RWPE1 (cell line): ENCODE measurements around the gene NXN.
A peak's percentile ranks its signal among the peaks of the same experiment; 100 is the strongest.

Experiments used
- CTCF ChIA-PET: fragments of 350-600 bp; sonication (Branson Sonifier 250); formaldehyde crosslinking; extraction: SDS; loops from one replicate; lab custom pipeline; 2021; lab: Yijun Ruan, JAX
- POLR2A ChIA-PET: fragments of 400-600 bp; formaldehyde crosslinking; extraction: SDS; loops from one replicate; lab custom pipeline; 2020; ENCODE audit warnings: antibody characterized with exemption; ENCODE audit not compliant: low non-redundant PET; lab: Yijun Ruan, JAX
- DNase-seq: peaks from one replicate; pipeline ENCODE4 v3.0.0; 2012; ENCODE audit warnings: low spot score
- H3K27ac ChIP-seq: fragments of 450-650 bp; 2 replicates; pipeline ENCODE4 v1.5.1; 2017
- TF ChIP-seq, protein P1 (sequence below): fragments of 450-650 bp; conservative IDR thresholded peaks from 2 replicates; pipeline ENCODE4 v1.5.1; 2017; ENCODE audit warnings: low read depth, mild to moderate bottlenecking

NXN gene

DNA sequence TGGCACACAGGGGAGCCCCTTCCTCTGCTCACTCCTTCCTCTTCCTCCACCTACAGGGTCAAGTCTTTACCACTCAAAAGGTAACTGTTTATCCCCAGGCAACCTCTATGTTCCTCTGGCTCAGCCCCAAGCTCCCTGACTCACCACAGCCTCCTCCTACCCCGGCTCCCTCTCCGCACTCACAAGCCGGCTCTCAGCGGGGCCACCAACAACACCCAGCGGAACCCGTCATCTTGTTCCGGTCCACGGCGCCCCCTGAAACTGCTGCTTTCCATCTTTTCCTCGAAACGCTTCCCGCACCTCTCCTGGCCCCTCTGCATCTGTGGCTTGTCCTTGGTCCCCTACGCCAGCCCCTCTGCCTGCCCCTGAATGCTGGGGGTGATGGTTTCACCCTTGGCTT is 58.4 kb downstream of the NXN start:
- DNase-seq = peak; percentile 90
- TF ChIP-seq, protein P1, sequence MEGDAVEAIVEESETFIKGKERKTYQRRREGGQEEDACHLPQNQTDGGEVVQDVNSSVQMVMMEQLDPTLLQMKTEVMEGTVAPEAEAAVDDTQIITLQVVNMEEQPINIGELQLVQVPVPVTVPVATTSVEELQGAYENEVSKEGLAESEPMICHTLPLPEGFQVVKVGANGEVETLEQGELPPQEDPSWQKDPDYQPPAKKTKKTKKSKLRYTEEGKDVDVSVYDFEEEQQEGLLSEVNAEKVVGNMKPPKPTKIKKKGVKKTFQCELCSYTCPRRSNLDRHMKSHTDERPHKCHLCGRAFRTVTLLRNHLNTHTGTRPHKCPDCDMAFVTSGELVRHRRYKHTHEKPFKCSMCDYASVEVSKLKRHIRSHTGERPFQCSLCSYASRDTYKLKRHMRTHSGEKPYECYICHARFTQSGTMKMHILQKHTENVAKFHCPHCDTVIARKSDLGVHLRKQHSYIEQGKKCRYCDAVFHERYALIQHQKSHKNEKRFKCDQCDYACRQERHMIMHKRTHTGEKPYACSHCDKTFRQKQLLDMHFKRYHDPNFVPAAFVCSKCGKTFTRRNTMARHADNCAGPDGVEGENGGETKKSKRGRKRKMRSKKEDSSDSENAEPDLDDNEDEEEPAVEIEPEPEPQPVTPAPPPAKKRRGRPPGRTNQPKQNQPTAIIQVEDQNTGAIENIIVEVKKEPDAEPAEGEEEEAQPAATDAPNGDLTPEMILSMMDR = no peak
- CTCF ChIA-PET = no interaction called here
- POLR2A ChIA-PET = no interaction called here
- peak overlapping the region; percentile 98 for H3K27ac ChIP-seq

DNA sequence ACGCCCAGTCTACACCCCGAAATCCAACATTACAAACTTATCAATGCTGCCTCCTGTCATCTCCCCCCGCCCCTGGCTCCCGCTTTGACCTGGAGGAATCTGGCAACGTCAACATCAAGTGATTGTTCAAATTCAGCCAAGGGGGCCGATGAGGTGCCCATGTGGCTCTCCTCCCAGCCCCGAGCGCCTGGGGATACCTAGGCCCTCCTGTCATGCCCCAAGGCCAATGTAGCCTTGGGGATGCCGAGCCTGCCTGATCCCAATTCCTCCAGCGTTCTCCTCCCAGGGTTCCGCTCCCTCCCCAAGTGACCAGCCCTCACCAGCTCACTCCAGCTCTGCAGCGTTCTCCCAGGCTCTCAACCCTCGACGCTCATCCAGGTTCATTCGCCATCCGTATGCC is 59.4 kb downstream of the NXN start:
- TF ChIP-seq, protein P1 = no peak
- no peak for DNase-seq
- ChIA-PET POLR2A (no interaction called here), CTCF (no interaction called here)
- peak overlapping the region; percentile 98 for H3K27ac ChIP-seq

DNA sequence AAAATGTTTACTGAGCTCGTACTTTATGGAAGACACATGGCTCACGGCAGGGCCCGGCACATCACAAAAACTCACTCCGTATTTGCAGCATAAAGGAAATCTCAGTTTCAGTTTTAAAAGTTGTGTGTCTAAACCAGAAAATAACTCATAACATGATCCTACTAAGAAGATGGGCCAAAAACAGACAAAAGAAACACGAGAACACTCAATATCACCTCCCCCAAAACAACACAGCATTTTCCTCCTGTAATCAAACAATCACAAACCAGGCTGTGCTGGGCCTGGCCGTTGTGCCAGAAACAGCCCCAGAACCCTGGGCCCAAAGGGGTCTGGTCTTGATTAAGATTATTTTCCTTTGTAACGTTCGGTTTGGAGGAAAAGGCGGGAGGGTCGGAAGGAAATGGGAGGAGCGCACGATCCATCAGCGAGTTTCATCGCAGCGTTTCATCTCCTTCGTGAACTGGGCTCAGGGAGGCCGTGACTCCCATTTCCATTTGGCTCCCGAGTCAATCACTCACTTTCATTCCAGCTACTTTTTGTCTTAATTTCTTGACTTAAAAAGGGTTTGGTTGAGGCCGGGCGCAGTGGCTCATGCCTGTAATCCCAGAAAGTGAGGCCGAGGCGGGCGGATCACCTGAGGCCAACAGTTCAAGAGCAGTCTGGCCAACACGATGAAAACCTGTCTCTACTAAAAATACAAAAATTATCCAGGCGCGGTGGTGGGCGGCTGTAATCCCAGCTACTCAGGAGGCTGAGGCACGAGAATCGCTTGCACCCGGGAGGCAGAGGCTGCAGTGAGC is 61.4 kb downstream of the NXN start:
- ChIA-PET CTCF (no interaction called here), POLR2A (no interaction called here)
- DNase-seq = no peak
- H3K27ac ChIP-seq = peak overlapping the region; percentile 98
- TF ChIP-seq, protein P1 = no peak

DNA sequence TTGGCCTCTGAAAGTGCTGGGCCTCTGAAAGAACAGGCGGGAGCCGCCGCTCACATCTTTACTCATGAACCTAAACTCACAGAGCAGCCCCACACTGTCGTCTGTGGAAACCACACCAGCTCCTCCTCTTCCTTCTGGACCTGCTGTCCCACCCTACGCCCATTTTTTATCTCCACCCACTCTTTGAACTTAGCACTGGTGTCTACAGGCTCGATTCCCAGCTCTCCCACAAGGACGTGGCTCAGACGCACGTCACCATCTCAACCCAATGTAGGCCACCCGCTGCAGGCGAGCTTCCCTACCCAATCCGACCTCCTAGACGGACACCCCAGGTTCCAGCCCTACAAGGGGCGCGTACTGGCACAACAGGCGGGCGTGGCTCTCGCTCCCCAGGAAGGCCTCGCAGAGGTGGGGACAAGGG is 62.2 kb downstream of the NXN start:
- peak overlapping the region; percentile 98 for H3K27ac ChIP-seq
- TF ChIP-seq, protein P1 = no peak
- ChIA-PET CTCF (no interaction called here), POLR2A (no interaction called here)
- DNase-seq = no peak

DNA sequence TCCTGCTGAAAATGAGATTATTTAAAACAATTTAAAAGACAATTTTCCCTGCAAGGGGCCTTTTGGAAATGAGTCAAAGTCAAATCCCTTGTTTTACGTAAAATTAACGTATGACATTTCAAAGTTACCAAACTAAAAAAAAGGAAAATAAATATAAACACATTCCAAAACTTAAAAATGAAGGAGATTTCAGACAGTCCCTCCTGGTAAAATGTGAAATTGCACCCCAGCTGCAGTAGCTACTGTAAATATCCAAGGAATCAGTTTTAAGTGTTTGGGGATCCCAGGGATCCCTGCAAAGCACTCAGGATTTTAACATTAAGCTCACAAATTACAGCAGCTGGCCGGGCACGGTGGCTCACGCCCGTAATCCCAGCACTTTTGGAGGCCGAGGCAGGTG is 63.3 kb downstream of the NXN start:
- CTCF ChIA-PET = no interaction called here
- TF ChIP-seq, protein P1 = no peak
- no peak for DNase-seq
- peak overlapping the region; percentile 98 for H3K27ac ChIP-seq
- POLR2A ChIA-PET = no interaction called here

DNA sequence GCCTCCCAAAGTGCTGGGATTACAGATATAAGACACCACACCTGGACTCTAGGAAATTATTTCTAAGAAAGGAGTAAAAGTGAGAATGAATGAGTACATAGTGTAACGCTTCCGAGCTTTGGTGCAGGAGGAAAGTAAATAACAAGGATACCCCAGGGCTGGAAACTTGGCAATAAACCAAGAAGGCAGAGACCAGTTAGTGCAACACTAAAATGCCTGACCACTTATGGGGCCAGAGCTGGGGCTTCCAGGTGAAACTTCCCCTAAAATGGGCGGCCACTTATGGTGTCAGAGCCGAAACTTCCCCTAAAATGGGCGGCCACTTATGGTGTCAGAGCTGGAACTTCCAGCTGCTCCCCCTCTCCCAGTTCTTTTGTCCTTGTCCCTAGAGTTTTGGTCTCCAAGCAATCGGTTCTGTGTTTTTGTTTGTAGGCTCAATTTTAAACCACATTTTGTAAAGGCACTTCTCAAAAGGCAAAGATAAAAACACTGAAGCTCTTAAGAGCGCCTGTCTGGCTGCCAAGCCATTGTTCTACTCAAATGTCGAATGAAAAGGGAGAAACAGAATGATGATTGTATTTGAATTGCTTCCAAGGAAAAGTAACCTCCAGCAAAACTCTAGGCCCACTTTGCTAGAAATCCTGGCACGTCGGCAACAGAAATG is 63.9 kb downstream of the NXN start:
- POLR2A ChIA-PET = no interaction called here
- CTCF ChIA-PET = interaction anchor here (0.6 to 0.7 kb wide), 2 partner anchors 97 to 120 kb away, joined by 3 to 4 read pairs; no protein-coding TSS in a partner anchor
- TF ChIP-seq, protein P1 = no peak
- no peak for DNase-seq
- H3K27ac ChIP-seq = peak overlapping the region; percentile 98
